ENCODE data around the gene KCTD16.

Gene KCTD16

DNA sequence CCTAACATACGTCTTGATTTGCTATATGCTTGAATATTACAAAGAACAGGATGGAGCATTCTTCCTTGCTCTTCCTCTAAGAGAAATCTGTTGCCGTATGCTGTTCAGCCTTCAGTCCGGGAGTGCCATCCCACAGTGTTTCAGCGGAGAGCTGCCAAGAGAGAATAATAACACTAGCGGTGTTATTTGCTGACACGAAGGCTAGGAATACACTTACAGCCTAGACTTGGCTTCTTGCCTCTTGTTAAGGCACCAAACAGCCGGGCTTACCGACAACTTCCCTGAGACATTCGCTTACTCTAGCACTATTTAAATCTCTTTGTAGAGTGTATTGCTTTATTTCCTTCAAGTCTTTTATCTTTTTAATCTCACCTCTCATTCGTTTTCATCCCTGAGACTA, 31.4 kb downstream of the KCTD16 start:
- TF ChIP-seq, protein P1, sequence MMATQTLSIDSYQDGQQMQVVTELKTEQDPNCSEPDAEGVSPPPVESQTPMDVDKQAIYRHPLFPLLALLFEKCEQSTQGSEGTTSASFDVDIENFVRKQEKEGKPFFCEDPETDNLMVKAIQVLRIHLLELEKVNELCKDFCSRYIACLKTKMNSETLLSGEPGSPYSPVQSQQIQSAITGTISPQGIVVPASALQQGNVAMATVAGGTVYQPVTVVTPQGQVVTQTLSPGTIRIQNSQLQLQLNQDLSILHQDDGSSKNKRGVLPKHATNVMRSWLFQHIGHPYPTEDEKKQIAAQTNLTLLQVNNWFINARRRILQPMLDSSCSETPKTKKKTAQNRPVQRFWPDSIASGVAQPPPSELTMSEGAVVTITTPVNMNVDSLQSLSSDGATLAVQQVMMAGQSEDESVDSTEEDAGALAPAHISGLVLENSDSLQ (IDR thresholded peaks at IDR 0.05), result no peak
- no peak for TF ChIP-seq FOXA1 (IDR thresholded peaks at IDR 0.05)
- no peak for TF ChIP-seq TARDBP (IDR thresholded peaks at IDR 0.05)
- no peak for TF ChIP-seq L3MBTL2 (conservative IDR thresholded peaks at IDR 0.05)
- no peak for TF ChIP-seq LEF1 (IDR thresholded peaks at IDR 0.05; ENCODE audit: borderline replicate concordance)
- TF ChIP-seq NFRKB (IDR thresholded peaks at IDR 0.05), result no peak
- TF ChIP-seq ELF4 (IDR thresholded peaks at IDR 0.05), result no peak
- TF ChIP-seq ZNF384 (IDR thresholded peaks at IDR 0.05), result no peak
- no peak for TF ChIP-seq FOXM1 (IDR thresholded peaks at IDR 0.05; ENCODE audit: borderline replicate concordance)
- TF ChIP-seq BHLHE40 (IDR thresholded peaks at IDR 0.05; ENCODE audit: borderline replicate concordance), result no peak
- TF ChIP-seq HDGF (IDR thresholded peaks at IDR 0.05; ENCODE audit: borderline replicate concordance), result no peak
- TF ChIP-seq SUZ12 (IDR thresholded peaks at IDR 0.05), result no peak
- TF ChIP-seq FOXK2 (IDR thresholded peaks at IDR 0.05), result no peak
- TF ChIP-seq CTBP1 (IDR thresholded peaks at IDR 0.05; ENCODE audit: borderline replicate concordance), result no peak
- TF ChIP-seq ARNT (IDR thresholded peaks at IDR 0.05), result no peak
- TF ChIP-seq SP1 (IDR thresholded peaks at IDR 0.05), result no peak
- POLR2A ChIA-PET, result no interaction called here
- CTCF ChIA-PET, result no interaction called here
- DNase-seq (ENCODE audit: extremely low spot score), result no peak

DNA sequence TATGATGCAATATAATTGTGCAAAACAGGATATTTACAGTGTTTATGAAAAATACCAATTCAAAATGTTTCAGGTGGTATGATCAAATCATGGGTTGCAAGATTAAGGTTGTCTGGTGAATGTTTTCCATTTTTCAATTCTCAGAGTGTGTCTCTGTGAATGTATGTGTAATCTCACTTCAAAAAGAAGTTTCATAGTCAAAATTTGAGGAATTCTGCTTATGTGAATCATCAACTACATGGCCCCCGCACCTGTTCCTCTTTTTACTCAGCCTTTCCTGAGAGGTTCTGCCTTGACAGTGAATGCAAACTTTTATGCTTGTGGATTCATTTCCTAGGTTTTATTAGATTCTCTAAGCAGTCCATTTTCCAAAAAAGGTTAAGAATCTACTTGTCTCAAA, 32.1 kb downstream of the KCTD16 start:
- DNase-seq (ENCODE audit: extremely low spot score), result no peak
- POLR2A ChIA-PET, result no interaction called here
- TF ChIP-seq ELF4 (IDR thresholded peaks at IDR 0.05), result no peak
- TF ChIP-seq LEF1 (IDR thresholded peaks at IDR 0.05; ENCODE audit: borderline replicate concordance), result no peak
- no peak for TF ChIP-seq SP1 (IDR thresholded peaks at IDR 0.05)
- no peak for TF ChIP-seq FOXK2 (IDR thresholded peaks at IDR 0.05)
- TF ChIP-seq ARNT (IDR thresholded peaks at IDR 0.05), result no peak
- no peak for TF ChIP-seq FOXM1 (IDR thresholded peaks at IDR 0.05; ENCODE audit: borderline replicate concordance)
- no peak for TF ChIP-seq ZNF384 (IDR thresholded peaks at IDR 0.05)
- TF ChIP-seq FOXA1 (IDR thresholded peaks at IDR 0.05), result no peak
- TF ChIP-seq SUZ12 (IDR thresholded peaks at IDR 0.05), result no peak
- TF ChIP-seq CTBP1 (IDR thresholded peaks at IDR 0.05; ENCODE audit: borderline replicate concordance), result no peak
- no peak for TF ChIP-seq NFRKB (IDR thresholded peaks at IDR 0.05)
- TF ChIP-seq, protein P1 (IDR thresholded peaks at IDR 0.05), result no peak
- TF ChIP-seq BHLHE40 (IDR thresholded peaks at IDR 0.05; ENCODE audit: borderline replicate concordance), result no peak
- TF ChIP-seq L3MBTL2 (conservative IDR thresholded peaks at IDR 0.05), result no peak
- TF ChIP-seq HDGF (IDR thresholded peaks at IDR 0.05; ENCODE audit: borderline replicate concordance), result no peak
- TF ChIP-seq TARDBP (IDR thresholded peaks at IDR 0.05), result no peak
- CTCF ChIA-PET, result interaction anchor here (1.7 to 2.7 kb wide), 2 partner anchors 9 to 1035 kb away, joined by 14 to 19 read pairs; no protein-coding TSS in a partner anchor

DNA sequence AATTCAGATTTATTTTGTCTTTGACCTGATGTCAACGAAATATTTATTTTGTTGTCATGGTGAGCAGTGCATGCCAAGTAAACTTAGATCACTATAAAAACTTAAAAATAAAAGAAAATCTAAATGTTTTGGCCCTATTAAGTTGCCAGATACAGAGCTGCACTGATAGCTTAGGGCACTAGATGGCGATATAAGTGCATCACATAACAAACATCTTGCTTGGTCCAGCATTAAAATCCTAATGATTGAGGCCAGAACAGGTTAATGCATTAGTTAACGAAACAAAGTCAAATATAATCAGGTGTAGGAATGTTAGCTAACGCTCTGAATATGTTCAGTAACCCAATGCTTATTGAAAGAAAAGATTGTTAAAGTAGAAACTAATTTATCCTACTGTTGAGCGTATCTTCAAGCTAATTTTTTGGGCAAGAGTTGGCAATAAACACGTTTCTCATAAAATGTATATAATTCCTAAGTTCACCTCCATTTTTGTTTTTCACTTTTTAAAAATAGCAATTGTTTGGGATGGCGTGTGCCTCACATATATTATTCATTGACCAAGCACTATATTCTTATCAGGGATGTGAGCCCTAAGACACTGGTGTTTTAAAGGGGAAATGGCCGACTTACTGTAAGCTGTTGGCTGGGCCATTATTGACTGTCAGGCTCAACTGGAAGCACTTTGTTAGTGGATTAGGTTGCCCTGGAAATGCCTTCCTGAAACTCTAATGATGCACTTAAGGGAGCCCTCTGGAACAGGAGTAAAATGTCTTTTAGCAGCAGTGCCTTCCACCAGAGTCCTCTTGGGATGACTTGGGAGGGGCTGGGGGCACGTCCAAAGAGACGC, 33.3 kb downstream of the KCTD16 start:
- CTCF ChIA-PET, result interaction anchor here (0.5 to 2.7 kb wide), 9 partner anchors 8 to 1034 kb away, joined by 3 to 19 read pairs (median 3); no protein-coding TSS in a partner anchor

DNA sequence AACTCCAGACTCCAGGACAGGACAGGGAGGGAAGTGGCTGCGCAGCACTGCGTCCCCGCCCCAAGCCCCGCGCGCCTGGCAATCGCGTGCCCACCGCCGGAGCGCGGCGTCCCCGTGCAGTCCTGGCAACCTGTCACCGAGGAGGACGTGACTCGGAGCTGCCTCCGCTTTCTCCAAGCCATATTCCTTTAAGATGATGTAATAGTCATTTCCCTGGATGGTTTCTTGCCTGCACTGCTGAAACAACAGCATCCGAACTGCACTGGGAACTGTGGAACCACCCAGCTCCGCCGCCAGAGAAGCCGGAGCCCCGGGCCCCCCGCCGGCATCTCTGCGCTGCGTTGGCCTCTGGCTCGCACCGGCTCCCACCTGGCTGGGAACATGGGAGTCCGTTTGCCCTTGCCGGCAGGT, 34.5 kb downstream of the KCTD16 start:
- ChIA-PET CTCF (interaction anchor here (2.7 kb wide), 1 partner anchor 11 kb away, joined by 19 read pairs; no protein-coding TSS in a partner anchor), POLR2A (no interaction called here)
- TF ChIP-seq CTBP1 (IDR thresholded peaks at IDR 0.05; ENCODE audit: borderline replicate concordance) (no peak), BHLHE40 (IDR thresholded peaks at IDR 0.05; ENCODE audit: borderline replicate concordance) (no peak), L3MBTL2 (conservative IDR thresholded peaks at IDR 0.05) (no peak), SP1 (IDR thresholded peaks at IDR 0.05) (no peak), SUZ12 (IDR thresholded peaks at IDR 0.05) (no peak), LEF1 (IDR thresholded peaks at IDR 0.05; ENCODE audit: borderline replicate concordance) (no peak), ZNF384 (IDR thresholded peaks at IDR 0.05) (no peak), FOXK2 (IDR thresholded peaks at IDR 0.05) (no peak), ARNT (IDR thresholded peaks at IDR 0.05) (no peak)
- TF ChIP-seq, protein P1 (IDR thresholded peaks at IDR 0.05), result no peak
- peak; percentile 9 for DNase-seq (ENCODE audit: extremely low spot score)

More for the DNA sequence above, 33.3 kb downstream of the KCTD16 start:
- peak; percentile 32 for DNase-seq (ENCODE audit: extremely low spot score)
- TF ChIP-seq NFRKB (IDR thresholded peaks at IDR 0.05) (no peak), FOXK2 (IDR thresholded peaks at IDR 0.05) (no peak), ZNF384 (IDR thresholded peaks at IDR 0.05) (no peak), L3MBTL2 (conservative IDR thresholded peaks at IDR 0.05) (no peak), BHLHE40 (IDR thresholded peaks at IDR 0.05; ENCODE audit: borderline replicate concordance) (no peak), SUZ12 (IDR thresholded peaks at IDR 0.05) (no peak), LEF1 (IDR thresholded peaks at IDR 0.05; ENCODE audit: borderline replicate concordance) (no peak), TARDBP (IDR thresholded peaks at IDR 0.05) (no peak), FOXM1 (IDR thresholded peaks at IDR 0.05; ENCODE audit: borderline replicate concordance) (no peak), ARNT (IDR thresholded peaks at IDR 0.05) (no peak), CTBP1 (IDR thresholded peaks at IDR 0.05; ENCODE audit: borderline replicate concordance) (no peak), SP1 (IDR thresholded peaks at IDR 0.05) (no peak), FOXA1 (IDR thresholded peaks at IDR 0.05) (no peak), ELF4 (IDR thresholded peaks at IDR 0.05) (no peak), HDGF (IDR thresholded peaks at IDR 0.05; ENCODE audit: borderline replicate concordance) (no peak)
- TF ChIP-seq, protein P1 (IDR thresholded peaks at IDR 0.05), result no peak
- POLR2A ChIA-PET, result no interaction called here

DNA sequence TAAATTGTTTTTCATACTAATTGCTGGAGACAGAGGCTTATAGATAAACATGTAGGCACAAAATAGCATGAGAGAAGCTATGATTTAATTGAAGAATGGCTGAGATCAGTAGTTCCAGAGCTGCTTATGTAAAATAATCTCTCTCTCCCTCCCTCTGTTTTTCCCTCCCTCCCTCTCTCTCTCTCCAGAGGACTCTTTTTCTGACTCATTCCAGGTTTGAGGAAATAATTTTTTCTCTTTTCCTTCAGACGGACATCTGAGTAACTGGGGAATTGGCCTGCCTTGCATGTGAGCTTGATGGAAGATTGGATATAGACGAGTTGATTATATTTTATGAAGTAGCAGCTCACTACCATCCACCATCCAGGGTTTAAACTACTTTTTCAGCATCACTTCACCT, 35.5 kb downstream of the KCTD16 start:
- no peak for DNase-seq (ENCODE audit: extremely low spot score)
- ChIA-PET POLR2A (no interaction called here), CTCF (interaction anchor here (0.7 to 1.0 kb wide), 4 partner anchors 15 to 1141 kb away, joined by 3 to 4 read pairs (median 3); no protein-coding TSS in a partner anchor)
- TF ChIP-seq TARDBP (IDR thresholded peaks at IDR 0.05) (no peak), HDGF (IDR thresholded peaks at IDR 0.05; ENCODE audit: borderline replicate concordance) (no peak), FOXK2 (IDR thresholded peaks at IDR 0.05) (no peak), SP1 (IDR thresholded peaks at IDR 0.05) (no peak), FOXM1 (IDR thresholded peaks at IDR 0.05; ENCODE audit: borderline replicate concordance) (no peak), SUZ12 (IDR thresholded peaks at IDR 0.05) (no peak), LEF1 (IDR thresholded peaks at IDR 0.05; ENCODE audit: borderline replicate concordance) (no peak), NFRKB (IDR thresholded peaks at IDR 0.05) (no peak), ZNF384 (IDR thresholded peaks at IDR 0.05) (no peak), FOXA1 (IDR thresholded peaks at IDR 0.05) (no peak), L3MBTL2 (conservative IDR thresholded peaks at IDR 0.05) (no peak), CTBP1 (IDR thresholded peaks at IDR 0.05; ENCODE audit: borderline replicate concordance) (no peak), ARNT (IDR thresholded peaks at IDR 0.05) (no peak), BHLHE40 (IDR thresholded peaks at IDR 0.05; ENCODE audit: borderline replicate concordance) (no peak)
- TF ChIP-seq, protein P1 (IDR thresholded peaks at IDR 0.05), result no peak
